Effector memory CD8-positive, alpha-beta T cell (primary cell): ENCODE data around the gene MORN5.

Experiments used
- ATAC-seq: fragments of 150-1000 bp; cut with Tn5 transposase; replicated peaks from 2 replicates; pipeline ENCODE4 v1.10.0; 2021; ENCODE audit warnings: mild to moderate bottlenecking, moderate library complexity
- DNase-seq, 3 experiments: peaks; one replicate each; pipeline ENCODE4 v3.0.0; 2021
- H3K27ac Mint-ChIP-seq, 2 donors: one replicate each; pipeline ENCODE4 v1.8.0; 2022; ENCODE audit warnings: mild to moderate bottlenecking in 2 of 2, mixed read lengths in 2 of 2, moderate library complexity in 2 of 2
- H3K27me3 Mint-ChIP-seq, 2 donors: one replicate each; pipeline ENCODE4 v1.8.0; 2022; ENCODE audit warnings: mixed read lengths in 2 of 2
- H3K36me3 Mint-ChIP-seq: one replicate; pipeline ENCODE4 v1.8.0; 2022; ENCODE audit warnings: mild to moderate bottlenecking, moderate library complexity, mixed read lengths; ENCODE audit not compliant: insufficient read depth
- H3K4me1 Mint-ChIP-seq, 2 donors: one replicate each; pipeline ENCODE4 v1.8.0; 2022; ENCODE audit warnings: low read depth in 2 of 2, mixed read lengths in 2 of 2
- H3K4me3 Mint-ChIP-seq, 2 donors: one replicate each; pipeline ENCODE4 v1.8.0; 2022; ENCODE audit warnings: mild to moderate bottlenecking in 2 of 2, mixed read lengths in 2 of 2, moderate library complexity in 2 of 2
- H3K9me3 Mint-ChIP-seq, 2 donors: one replicate each; pipeline ENCODE4 v1.8.0; 2022; ENCODE audit warnings: mixed read lengths in 2 of 2

Gene MORN5

GRCh38 chr9:122193651-122194050 is 33.9 kb downstream of the MORN5 start:
- H3K9me3 Mint-ChIP-seq: no peaks in the 10 kb centered on the region
- peaks cover 3 to 4% of the 10 kb centered on the region in 2 donors for H3K4me1 Mint-ChIP-seq
- DNase-seq: no peak
- H3K27me3 Mint-ChIP-seq: peaks cover 16 to 30% of the 10 kb centered on the region in 2 donors
- H3K4me3 Mint-ChIP-seq: no peak overlapping the region
- ATAC-seq: no peak
- H3K36me3 Mint-ChIP-seq: no peaks in the 10 kb centered on the region
- H3K27ac Mint-ChIP-seq: no peak overlapping the region

- no peaks in the 10 kb centered on the region for H3K9me3 Mint-ChIP-seq
- no peak overlapping the region for H3K27ac Mint-ChIP-seq
- H3K4me1 Mint-ChIP-seq: peaks cover 3 to 4% of the 10 kb centered on the region in 2 donors
- DNase-seq (no peak), ATAC-seq (no peak)
- H3K36me3 Mint-ChIP-seq: no peaks in the 10 kb centered on the region
- peaks cover 20 to 35% of the 10 kb centered on the region in 2 donors for H3K27me3 Mint-ChIP-seq
- H3K4me3 Mint-ChIP-seq: no peak overlapping the region
Measured at GRCh38 chr9:122195875-122196274, 36.2 kb downstream of the MORN5 start.

- Mint-ChIP-seq H3K4me1 (no peaks in the 10 kb centered on the region), H3K4me3 (no peak overlapping the region), H3K27me3 (peaks cover 20 to 35% of the 10 kb centered on the region in 2 donors), H3K36me3 (no peaks in the 10 kb centered on the region), H3K9me3 (no peaks in the 10 kb centered on the region), H3K27ac (no peak overlapping the region)
- no peak for DNase-seq
- no peak for ATAC-seq
Measured at GRCh38 chr9:122197426-122197825, 37.7 kb downstream of the MORN5 start.

GRCh38 chr9:122197882-122198281 is 38.2 kb downstream of the MORN5 start:
- H3K9me3 Mint-ChIP-seq: no peaks in the 10 kb centered on the region
- H3K27ac Mint-ChIP-seq: no peak overlapping the region
- H3K4me3 Mint-ChIP-seq: no peak overlapping the region
- ATAC-seq: no peak
- peaks cover 20 to 30% of the 10 kb centered on the region in 2 donors for H3K27me3 Mint-ChIP-seq
- H3K4me1 Mint-ChIP-seq: no peaks in the 10 kb centered on the region
- H3K36me3 Mint-ChIP-seq: no peaks in the 10 kb centered on the region
- DNase-seq: no peak

GRCh38 chr9:122200960-122201595 is 41.4 kb downstream of the MORN5 start:
- no peaks in the 10 kb centered on the region for H3K36me3 Mint-ChIP-seq

GRCh38 chr9:122201641-122202040 is 41.9 kb downstream of the MORN5 start:
- ATAC-seq (no peak), DNase-seq (no peak)
- Mint-ChIP-seq H3K27ac (no peak overlapping the region), H3K4me3 (no peak overlapping the region), H3K4me1 (no peaks in the 10 kb centered on the region), H3K9me3 (no peaks in the 10 kb centered on the region), H3K27me3 (peaks cover 21 to 46% of the 10 kb centered on the region in 2 donors), H3K36me3 (no peaks in the 10 kb centered on the region)

More at GRCh38 chr9:122200960-122201595, 41.4 kb downstream of the MORN5 start:
- H3K4me1 Mint-ChIP-seq: no peaks in the 10 kb centered on the region
- ATAC-seq (no peak), DNase-seq (no peak)
- H3K4me3 Mint-ChIP-seq: no peak overlapping the region
- peaks cover 21 to 40% of the 10 kb centered on the region in 2 donors for H3K27me3 Mint-ChIP-seq
- no peaks in the 10 kb centered on the region for H3K9me3 Mint-ChIP-seq
- no peak overlapping the region for H3K27ac Mint-ChIP-seq

- Mint-ChIP-seq H3K4me3 (no peak overlapping the region), H3K36me3 (no peaks in the 10 kb centered on the region), H3K27ac (no peak overlapping the region), H3K9me3 (no peaks in the 10 kb centered on the region), H3K27me3 (peaks cover 22 to 49% of the 10 kb centered on the region in 2 donors), H3K4me1 (no peaks in the 10 kb centered on the region)
- ATAC-seq: no peak
- no peak for DNase-seq
Measured at GRCh38 chr9:122202111-122202510, 42.4 kb downstream of the MORN5 start.

- ATAC-seq (no peak), DNase-seq (no peak)
- peaks cover 23 to 50% of the 10 kb centered on the region in 2 donors for H3K27me3 Mint-ChIP-seq
- no peaks in the 10 kb centered on the region for H3K9me3 Mint-ChIP-seq
- no peaks in the 10 kb centered on the region for H3K4me1 Mint-ChIP-seq
- no peak overlapping the region for H3K4me3 Mint-ChIP-seq
- H3K36me3 Mint-ChIP-seq: no peaks in the 10 kb centered on the region
- H3K27ac Mint-ChIP-seq: no peak overlapping the region
Measured at GRCh38 chr9:122204055-122204454, 44.3 kb downstream of the MORN5 start.

- Mint-ChIP-seq H3K4me3 (no peak overlapping the region), H3K9me3 (no peaks in the 10 kb centered on the region), H3K27me3 (peaks cover 23 to 54% of the 10 kb centered on the region in 2 donors), H3K27ac (no peak overlapping the region), H3K36me3 (no peaks in the 10 kb centered on the region), H3K4me1 (no peaks in the 10 kb centered on the region)
- ATAC-seq (no peak), DNase-seq (no peak)
Measured at GRCh38 chr9:122204491-122204890, 44.8 kb downstream of the MORN5 start.

- Mint-ChIP-seq H3K27me3 (peaks cover 25 to 61% of the 10 kb centered on the region in 2 donors), H3K36me3 (no peaks in the 10 kb centered on the region), H3K4me1 (no peaks in the 10 kb centered on the region), H3K4me3 (no peak overlapping the region), H3K27ac (no peak overlapping the region), H3K9me3 (no peaks in the 10 kb centered on the region)
- no peak for ATAC-seq
- DNase-seq: no peak
Measured at GRCh38 chr9:122205176-122205575, 45.5 kb downstream of the MORN5 start.

- no peaks in the 10 kb centered on the region for H3K9me3 Mint-ChIP-seq
- no peak overlapping the region for H3K4me3 Mint-ChIP-seq
- H3K36me3 Mint-ChIP-seq: no peaks in the 10 kb centered on the region
- no peak for DNase-seq
- H3K27ac Mint-ChIP-seq: no peak overlapping the region
- no peak for ATAC-seq
- no peaks in the 10 kb centered on the region for H3K4me1 Mint-ChIP-seq
- H3K27me3 Mint-ChIP-seq: peaks cover 30 to 73% of the 10 kb centered on the region in 2 donors
Measured at GRCh38 chr9:122206118-122207046, 46.7 kb downstream of the MORN5 start.

GRCh38 chr9:122207096-122207495 is 47.4 kb downstream of the MORN5 start:
- H3K27me3 Mint-ChIP-seq: peaks cover 30 to 80% of the 10 kb centered on the region in 2 donors
- H3K4me1 Mint-ChIP-seq: no peaks in the 10 kb centered on the region
- no peak overlapping the region for H3K27ac Mint-ChIP-seq
- no peak overlapping the region for H3K4me3 Mint-ChIP-seq
- no peak for ATAC-seq
- no peak for DNase-seq
- no peaks in the 10 kb centered on the region for H3K36me3 Mint-ChIP-seq
- no peaks in the 10 kb centered on the region for H3K9me3 Mint-ChIP-seq

GRCh38 chr9:122209451-122209850 is 49.7 kb downstream of the MORN5 start:
- ATAC-seq (no peak), DNase-seq (no peak)
- H3K4me1 Mint-ChIP-seq: peaks cover 1 to 8% of the 10 kb centered on the region in 2 donors
- H3K9me3 Mint-ChIP-seq: no peaks in the 10 kb centered on the region
- peaks cover 47 to 92% of the 10 kb centered on the region in 2 donors for H3K27me3 Mint-ChIP-seq
- no peak overlapping the region for H3K27ac Mint-ChIP-seq
- no peaks in the 10 kb centered on the region for H3K36me3 Mint-ChIP-seq
- no peak overlapping the region for H3K4me3 Mint-ChIP-seq
